Astrocyte (in vitro differentiated cells and primary cell): ENCODE measurements around the gene RLN3. TPM values are rescaled to one million over a fixed set of nuclear protein-coding genes. Genes with fewer than 3 reads are reported as not detected.
A peak's percentile ranks its signal among the peaks of the same experiment; 100 is the strongest.

Source experiments
- DNase-seq: peaks from one replicate; pipeline ENCODE4 v3.0.0-alpha.2; 2010; ENCODE audit warnings: low read depth
- FAIRE-seq: peaks from 2 replicates; lab custom pipeline; 2011; peaks lifted over from hg19 to GRCh38; lab: Jason Lieb, UNC
- H2AFZ ChIP-seq: 2 replicates; pipeline ENCODE4 v1.6.0; 2012; ENCODE audit warnings: low read depth, low read length, inconsistent platforms
- H3K27ac ChIP-seq: 2 replicates; pipeline ENCODE4 v1.5.1; 2011; ENCODE audit warnings: low read depth, low read length, inconsistent platforms
- H3K27me3 ChIP-seq: 2 replicates; pipeline ENCODE4 v1.6.0; 2011; ENCODE audit warnings: low read length, inconsistent platforms; ENCODE audit not compliant: insufficient read depth
- H3K36me3 ChIP-seq: 2 replicates; pipeline ENCODE4 v1.5.1; 2011; ENCODE audit warnings: low read length, inconsistent platforms; ENCODE audit not compliant: insufficient read depth
- H3K4me1 ChIP-seq: 2 replicates; pipeline ENCODE4 v1.5.1; 2011; ENCODE audit warnings: low read length, inconsistent platforms; ENCODE audit not compliant: insufficient read depth
- H3K4me2 ChIP-seq: 2 replicates; pipeline ENCODE4 v1.6.0; 2012; ENCODE audit warnings: low read length, inconsistent platforms
- H3K4me3 ChIP-seq: 2 replicates; pipeline ENCODE4 v1.5.1; 2011; ENCODE audit warnings: low read depth, mild to moderate bottlenecking, low read length, inconsistent platforms; ENCODE audit not compliant: insufficient read depth
- H3K79me2 ChIP-seq: 2 replicates; pipeline ENCODE4 v1.6.0; 2012; ENCODE audit warnings: mild to moderate bottlenecking, low read length, inconsistent platforms; ENCODE audit not compliant: insufficient read depth
- H3K9ac ChIP-seq: 2 replicates; pipeline ENCODE4 v1.6.0; 2012; ENCODE audit warnings: mild to moderate bottlenecking, low read length, inconsistent platforms
- H3K9me3 ChIP-seq: 2 replicates; pipeline ENCODE4 v1.5.1; 2012; ENCODE audit warnings: low read depth, mild to moderate bottlenecking, low read length, inconsistent platforms; ENCODE audit not compliant: insufficient read depth
- H4K20me1 ChIP-seq: 2 replicates; pipeline ENCODE4 v1.6.0; 2012; ENCODE audit warnings: low read length, inconsistent platforms; ENCODE audit not compliant: insufficient read depth
- H3K27ac Mint-ChIP-seq: one replicate; pipeline ENCODE4 v1.8.0; 2021; ENCODE audit warnings: mild to moderate bottlenecking, mixed read lengths; ENCODE audit not compliant: unreplicated experiment
- H3K27me3 Mint-ChIP-seq: one replicate; pipeline ENCODE4 v1.8.0; 2021; ENCODE audit warnings: low read depth, mixed read lengths; ENCODE audit not compliant: unreplicated experiment
- H3K36me3 Mint-ChIP-seq: one replicate; pipeline ENCODE4 v1.8.0; 2021; ENCODE audit warnings: low read depth, mixed read lengths; ENCODE audit not compliant: unreplicated experiment
- H3K4me1 Mint-ChIP-seq: one replicate; pipeline ENCODE4 v1.8.0; 2021; ENCODE audit warnings: low read depth, mixed read lengths; ENCODE audit not compliant: unreplicated experiment
- H3K4me3 Mint-ChIP-seq: one replicate; pipeline ENCODE4 v1.8.0; 2021; ENCODE audit warnings: mild to moderate bottlenecking, moderate library complexity, mixed read lengths; ENCODE audit not compliant: unreplicated experiment
- H3K9me3 Mint-ChIP-seq: one replicate; pipeline ENCODE4 v1.8.0; 2021; ENCODE audit warnings: mild to moderate bottlenecking, mixed read lengths; ENCODE audit not compliant: unreplicated experiment
- EZH2 ChIP-seq: IDR thresholded peaks from 2 replicates; pipeline ENCODE4 v1.6.1; 2012; ENCODE audit warnings: mild to moderate bottlenecking, low read length, inconsistent platforms; ENCODE audit not compliant: insufficient read depth
- total RNA-seq: library from RNA; stranded (reverse); gene quantifications from 2 replicates; pipeline ENCODE4 v1.2.1, GENCODE V29; 2021
- TF ChIP-seq, protein P1 (sequence below): IDR thresholded peaks from 2 replicates; pipeline ENCODE4 v1.5.1; 2011; ENCODE audit warnings: low read depth, mild to moderate bottlenecking, inconsistent platforms, low read length, moderate library complexity; ENCODE audit not compliant: insufficient read depth

Gene RLN3
- total RNA-seq, 1 donor from 2014 or later: not detected

DNA sequence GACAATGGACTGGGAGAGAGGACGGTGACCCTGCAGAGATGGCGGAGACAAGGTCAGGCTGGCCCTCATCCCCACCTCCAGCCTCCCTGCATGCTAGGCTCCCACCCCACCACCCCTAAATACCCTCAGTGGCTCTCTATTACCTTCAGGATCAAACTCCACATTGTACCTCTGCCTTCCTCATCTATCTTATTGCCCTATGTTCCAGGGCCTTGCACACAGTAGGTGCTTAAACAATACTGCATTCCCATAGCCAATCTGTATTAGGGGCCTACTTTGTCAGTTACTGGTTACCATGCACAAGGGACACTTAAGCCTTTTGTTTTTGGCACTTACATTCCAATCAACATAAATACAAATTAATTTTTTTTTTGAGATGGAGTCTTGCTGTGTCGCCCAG is 27.4 kb downstream of the RLN3 start:
- FAIRE-seq (no peak), DNase-seq (no peak)
- Mint-ChIP-seq H3K4me3 (no peak overlapping the region), H3K36me3 (peaks cover 4% of the 10 kb centered on the region), H3K4me1 (no peaks in the 10 kb centered on the region), H3K27me3 (peaks cover 40% of the 10 kb centered on the region), H3K9me3 (peaks cover 1% of the 10 kb centered on the region), H3K27ac (no peak overlapping the region)
- H3K27me3 ChIP-seq: peaks cover 18% of the 10 kb centered on the region
- H3K36me3 ChIP-seq: no peaks in the 10 kb centered on the region
- H3K27ac ChIP-seq: no peak overlapping the region
- H3K9me3 ChIP-seq: peaks cover 3% of the 10 kb centered on the region
- H3K9ac ChIP-seq: no peak overlapping the region
- no peak overlapping the region for H3K4me3 ChIP-seq
- H4K20me1 ChIP-seq: no peaks in the 10 kb centered on the region
- no peak overlapping the region for H2AFZ ChIP-seq
- no peaks in the 10 kb centered on the region for H3K79me2 ChIP-seq
- peaks cover 3% of the 10 kb centered on the region for H3K4me1 ChIP-seq
- no peak overlapping the region for H3K4me2 ChIP-seq
- TF ChIP-seq EZH2: no peak
- TF ChIP-seq, protein P1, sequence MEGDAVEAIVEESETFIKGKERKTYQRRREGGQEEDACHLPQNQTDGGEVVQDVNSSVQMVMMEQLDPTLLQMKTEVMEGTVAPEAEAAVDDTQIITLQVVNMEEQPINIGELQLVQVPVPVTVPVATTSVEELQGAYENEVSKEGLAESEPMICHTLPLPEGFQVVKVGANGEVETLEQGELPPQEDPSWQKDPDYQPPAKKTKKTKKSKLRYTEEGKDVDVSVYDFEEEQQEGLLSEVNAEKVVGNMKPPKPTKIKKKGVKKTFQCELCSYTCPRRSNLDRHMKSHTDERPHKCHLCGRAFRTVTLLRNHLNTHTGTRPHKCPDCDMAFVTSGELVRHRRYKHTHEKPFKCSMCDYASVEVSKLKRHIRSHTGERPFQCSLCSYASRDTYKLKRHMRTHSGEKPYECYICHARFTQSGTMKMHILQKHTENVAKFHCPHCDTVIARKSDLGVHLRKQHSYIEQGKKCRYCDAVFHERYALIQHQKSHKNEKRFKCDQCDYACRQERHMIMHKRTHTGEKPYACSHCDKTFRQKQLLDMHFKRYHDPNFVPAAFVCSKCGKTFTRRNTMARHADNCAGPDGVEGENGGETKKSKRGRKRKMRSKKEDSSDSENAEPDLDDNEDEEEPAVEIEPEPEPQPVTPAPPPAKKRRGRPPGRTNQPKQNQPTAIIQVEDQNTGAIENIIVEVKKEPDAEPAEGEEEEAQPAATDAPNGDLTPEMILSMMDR: no peak

DNA sequence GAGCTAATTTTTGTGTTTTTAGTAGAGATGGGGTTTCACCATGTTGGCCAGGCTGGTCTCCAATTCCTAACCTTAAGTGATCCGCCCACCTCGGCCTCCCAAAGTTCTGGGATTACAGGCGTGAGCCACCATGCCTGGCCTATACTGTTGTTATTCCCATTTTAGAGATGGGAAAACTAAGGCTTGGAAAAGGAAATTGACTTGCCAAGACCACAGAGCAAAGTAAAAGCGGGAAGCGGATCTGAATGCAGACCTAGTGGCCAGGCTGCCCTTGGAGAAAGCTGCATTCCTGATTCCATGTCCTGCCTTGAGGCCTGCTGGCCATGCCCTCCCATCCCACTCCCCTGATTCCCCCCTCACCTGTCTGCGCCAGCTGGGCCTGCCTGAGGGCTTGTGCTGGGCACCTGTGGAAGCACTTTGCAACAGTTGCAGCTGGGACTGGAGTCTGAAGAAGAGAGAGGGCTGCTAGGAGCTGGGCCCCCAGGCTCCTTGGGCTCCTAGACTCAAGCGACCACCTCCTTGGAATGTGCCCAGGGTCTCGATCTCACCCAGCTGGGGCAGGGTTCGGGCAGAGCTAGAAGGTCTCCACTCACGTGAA is 28.2 kb downstream of the RLN3 start:
- Mint-ChIP-seq H3K4me3 (no peak overlapping the region), H3K4me1 (no peaks in the 10 kb centered on the region), H3K27ac (no peak overlapping the region), H3K9me3 (peaks cover 1% of the 10 kb centered on the region), H3K27me3 (peaks cover 41% of the 10 kb centered on the region), H3K36me3 (peaks cover 4% of the 10 kb centered on the region)
- peaks cover 18% of the 10 kb centered on the region for H3K27me3 ChIP-seq
- peaks cover 3% of the 10 kb centered on the region for H3K9me3 ChIP-seq
- no peaks in the 10 kb centered on the region for H3K79me2 ChIP-seq
- no peak overlapping the region for H3K9ac ChIP-seq
- TF ChIP-seq, protein P1: no peak
- no peak for TF ChIP-seq EZH2
- DNase-seq (no peak), FAIRE-seq (no peak)
- H3K4me2 ChIP-seq: no peak overlapping the region
- peaks cover 3% of the 10 kb centered on the region for H3K4me1 ChIP-seq
- no peak overlapping the region for H2AFZ ChIP-seq
- H3K4me3 ChIP-seq: no peak overlapping the region
- no peaks in the 10 kb centered on the region for H4K20me1 ChIP-seq
- no peak overlapping the region for H3K27ac ChIP-seq
- H3K36me3 ChIP-seq: no peaks in the 10 kb centered on the region

DNA sequence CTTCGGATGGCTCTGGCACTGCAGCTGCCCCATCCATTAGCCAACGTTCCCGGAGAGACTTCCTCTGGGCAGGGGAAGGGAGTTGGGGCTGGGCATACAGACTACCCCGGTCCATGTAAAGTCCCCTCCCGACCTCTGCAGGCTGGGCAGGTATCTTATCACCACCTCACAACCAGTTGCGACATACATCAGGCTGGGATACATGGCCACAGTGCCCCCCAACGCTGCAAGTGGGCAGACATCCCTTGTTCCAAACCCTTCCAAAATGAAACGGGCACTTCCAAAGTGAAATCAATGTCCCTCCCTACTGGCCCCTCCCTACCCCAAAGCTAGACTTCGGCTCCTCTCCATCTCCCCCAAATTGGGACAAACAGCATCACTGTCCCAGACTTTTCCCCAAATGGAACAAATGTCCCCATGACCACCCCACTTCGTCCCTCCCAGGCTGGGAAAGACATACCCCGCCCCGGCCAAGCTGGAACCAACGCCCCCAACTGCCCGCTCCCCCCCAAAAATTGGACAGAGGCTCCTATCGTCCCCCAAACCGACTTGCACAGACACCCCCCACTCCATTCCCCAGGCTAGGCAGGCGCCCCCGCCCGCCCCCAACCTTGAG is 28.9 kb downstream of the RLN3 start:
- H3K27me3 Mint-ChIP-seq: peaks cover 46% of the 10 kb centered on the region
- peaks cover 4% of the 10 kb centered on the region for H3K36me3 Mint-ChIP-seq
- no peak overlapping the region for H3K27ac Mint-ChIP-seq
- H3K9me3 Mint-ChIP-seq: peaks cover 1% of the 10 kb centered on the region
- Histone ChIP-seq H3K27ac (no peak overlapping the region), H2AFZ (no peak overlapping the region), H3K9ac (no peak overlapping the region), H3K4me1 (peaks cover 3% of the 10 kb centered on the region), H3K4me3 (no peak overlapping the region), H4K20me1 (no peaks in the 10 kb centered on the region), H3K9me3 (peaks cover 3% of the 10 kb centered on the region), H3K36me3 (no peaks in the 10 kb centered on the region), H3K4me2 (peak overlapping the region; percentile 80), H3K79me2 (no peaks in the 10 kb centered on the region), H3K27me3 (peaks cover 18% of the 10 kb centered on the region)
- TF ChIP-seq, protein P1: no peak
- no peak for TF ChIP-seq EZH2
- peak overlapping the region; percentile 29 for H3K4me3 Mint-ChIP-seq
- H3K4me1 Mint-ChIP-seq: no peaks in the 10 kb centered on the region
- DNase-seq: no peak
- no peak for FAIRE-seq
